Fibroblast of the aortic adventitia (primary cell): ENCODE data around the gene TREML4. TPM values are rescaled to one million over a fixed set of nuclear protein-coding genes. Genes with fewer than 3 reads are reported as not detected.

Source experiments
- DNase-seq: peaks from one replicate; pipeline ENCODE4 v3.0.0-alpha.2; 2010; ENCODE audit warnings: low read depth
- H3K4me3 ChIP-seq: 2 replicates; pipeline ENCODE4 v1.5.1; 2011; ENCODE audit warnings: low read depth, mild to moderate bottlenecking, control low read depth, low read length, moderate library complexity
- CTCF ChIP-seq: IDR thresholded peaks from 2 replicates; pipeline ENCODE4 v1.5.1; 2011; ENCODE audit warnings: mild to moderate bottlenecking, low read length, control low read depth, inconsistent platforms; ENCODE audit not compliant: insufficient read depth
- total RNA-seq: library from RNA; depleted of rRNA; stranded (reverse); fragments of >200 nt; gene quantifications from 2 replicates; pipeline ENCODE4 v1.2.3, GENCODE V29; 2012; ENCODE audit warnings: low replicate concordance

TREML4 gene
- total RNA-seq, 1 donor, result not detected

DNA sequence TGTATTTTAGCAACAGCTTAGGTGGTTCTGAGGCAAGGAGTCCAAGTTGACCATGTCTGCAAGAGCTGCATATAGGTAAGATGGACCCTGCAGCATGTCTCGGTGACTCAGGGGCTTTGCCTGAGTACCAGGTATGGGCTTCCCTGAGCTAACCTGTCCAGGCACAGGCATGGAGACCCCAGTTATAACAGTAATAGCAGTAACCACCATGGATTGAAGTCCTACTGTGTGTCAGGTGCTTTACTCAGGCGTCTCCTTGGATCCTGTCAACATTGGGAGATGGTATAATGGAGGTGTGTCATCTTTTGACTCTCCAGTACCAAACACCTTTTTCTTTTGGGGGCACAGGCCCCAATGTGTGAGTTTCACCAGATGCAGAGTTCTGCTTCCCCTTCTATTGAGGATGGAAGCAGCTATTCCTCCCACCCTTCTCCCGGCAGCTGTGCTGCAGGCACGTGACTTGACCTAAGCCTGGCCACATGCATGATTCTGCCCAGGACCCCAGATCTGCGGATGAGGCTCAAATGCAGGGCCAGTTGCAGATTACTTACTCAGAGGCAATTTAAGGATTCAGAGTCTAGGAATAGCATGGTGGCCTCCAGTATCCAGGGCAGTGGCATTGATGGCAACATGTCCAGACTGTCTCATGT is 44.6 kb downstream of the TREML4 start:
- no peak overlapping the region for H3K4me3 ChIP-seq
- DNase-seq, result no peak
- TF ChIP-seq CTCF, result no peak

DNA sequence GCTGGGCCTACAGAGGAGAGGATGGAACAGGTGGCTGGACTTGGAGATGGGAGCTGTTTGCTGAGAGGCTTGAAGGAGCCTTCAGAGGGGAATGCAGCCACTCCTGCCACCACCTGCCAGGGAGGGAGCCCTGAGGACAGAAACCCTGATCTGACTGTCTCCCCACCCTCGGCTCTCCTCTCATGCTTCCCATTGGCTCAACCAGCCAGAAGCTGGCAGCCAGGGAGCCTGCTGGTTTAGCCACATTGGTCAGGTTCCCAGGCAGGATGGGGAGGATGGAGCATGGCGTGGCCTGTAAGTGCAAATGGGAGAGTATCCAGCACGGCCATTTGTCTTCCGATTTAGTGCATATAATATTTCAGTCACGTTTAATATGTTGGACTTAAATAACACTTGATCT is 45.6 kb downstream of the TREML4 start:
- no peak for TF ChIP-seq CTCF
- no peak overlapping the region for H3K4me3 ChIP-seq

DNA sequence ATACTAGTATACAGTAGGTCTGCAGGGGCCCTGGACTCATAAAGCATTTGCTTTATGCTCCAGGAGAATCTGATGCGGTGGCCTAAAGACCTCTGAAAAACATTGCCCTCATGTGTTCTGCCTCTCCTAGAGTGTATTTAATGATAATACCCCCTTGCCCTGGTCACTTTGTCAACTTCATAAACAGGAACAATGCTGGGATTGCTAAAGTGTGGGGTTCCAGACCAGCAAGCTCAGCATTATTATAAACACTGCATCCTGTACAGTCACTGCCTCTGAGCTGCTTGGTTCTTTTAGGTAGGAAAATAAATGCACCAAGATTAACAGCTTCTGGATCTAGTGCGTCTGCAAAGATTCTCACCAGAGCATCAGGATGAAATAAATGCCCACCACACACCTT is 46.1 kb downstream of the TREML4 start:
- DNase-seq, result no peak
- TF ChIP-seq CTCF, result no peak

More for the DNA sequence above, 45.6 kb downstream of the TREML4 start:
- no peak for DNase-seq

GRCh38 chr6:41275489-41275888 is 47.3 kb downstream of the TREML4 start:
- H3K4me3 ChIP-seq, result no peak overlapping the region
- TF ChIP-seq CTCF, result no peak
- DNase-seq, result no peak

More for the DNA sequence above, 46.1 kb downstream of the TREML4 start:
- no peak overlapping the region for H3K4me3 ChIP-seq

DNA sequence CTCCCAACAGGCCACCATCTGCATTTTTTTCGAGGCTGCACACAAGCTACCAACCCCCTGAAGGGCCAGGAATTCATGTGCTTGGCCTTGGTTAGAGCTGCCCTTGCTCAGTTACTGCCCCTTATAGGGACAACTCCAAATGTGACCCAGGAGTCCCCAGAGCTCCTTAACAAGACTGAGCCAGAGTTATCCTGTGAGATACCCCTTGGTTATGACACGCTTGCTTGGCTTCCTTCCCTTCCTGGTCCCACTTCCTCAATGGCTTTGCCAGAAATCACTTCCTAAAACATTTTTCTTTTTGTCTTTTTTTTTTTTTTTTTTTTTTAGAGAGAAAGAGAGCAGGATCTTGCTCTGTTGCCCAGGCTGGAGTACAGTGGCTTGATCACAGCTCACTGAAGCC is 49.5 kb downstream of the TREML4 start:
- no peak overlapping the region for H3K4me3 ChIP-seq
- no peak for TF ChIP-seq CTCF
- no peak for DNase-seq

- no peak overlapping the region for H3K4me3 ChIP-seq
- TF ChIP-seq CTCF, result peak; percentile 33
- peak; percentile 40 for DNase-seq
Measured at GRCh38 chr6:41278699-41279405, 50.7 kb downstream of the TREML4 start.
